Measurements from ENCODE around the gene TRPM3. TPM values are rescaled to one million over a fixed set of nuclear protein-coding genes. Genes with fewer than 3 reads are reported as not detected.

The TRPM3 gene
- polyA plus RNA-seq, 2 of the 4 experiments (the other 2 are of a cell fraction) = not detected

DNA sequence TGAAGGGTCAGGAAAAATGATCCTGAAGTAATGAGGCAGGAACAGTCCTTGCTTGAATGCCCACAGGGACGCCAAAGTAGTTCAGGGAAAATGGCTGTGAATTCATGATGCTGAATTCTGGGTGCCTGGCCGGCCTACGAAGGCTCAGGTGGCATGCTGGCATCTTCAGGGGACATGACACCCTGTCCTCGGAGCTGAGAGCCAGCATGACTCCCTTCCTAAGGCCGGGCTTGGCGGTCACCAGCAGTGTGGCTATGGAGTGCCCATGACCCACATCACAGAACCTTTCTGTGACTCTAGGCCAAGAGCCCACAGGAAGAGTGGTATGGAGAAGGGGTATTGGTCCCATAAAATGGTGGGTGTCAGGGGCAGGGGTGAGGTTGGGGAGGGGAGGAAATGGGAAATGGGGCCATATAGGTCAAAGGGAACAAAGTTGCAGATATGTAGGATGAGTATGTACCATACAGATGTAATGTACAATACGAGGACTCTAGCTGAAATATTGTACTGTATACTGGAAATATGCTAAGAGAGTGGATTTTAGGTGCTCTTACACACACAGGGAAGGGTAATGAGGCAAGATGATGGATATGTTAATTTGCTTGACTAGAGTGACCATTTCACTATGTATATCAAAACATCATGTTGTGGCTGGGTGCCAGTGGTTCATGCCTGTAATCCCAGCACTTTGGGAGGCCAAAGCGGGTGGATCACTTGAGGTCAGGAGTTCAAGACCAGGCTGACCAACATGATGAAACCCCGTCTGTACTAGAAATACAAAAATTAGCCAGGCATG is 504.2 kb downstream of the TRPM3 start:
- Histone ChIP-seq H3K4me1 (no peaks in the 10 kb centered on the region), H3K4me3 (no peak overlapping the region), H3K9me3 (no peaks in the 10 kb centered on the region), H3K4me2 (no peak overlapping the region), H3K27ac (no peak overlapping the region)
- TF ChIP-seq ZC3H11A (IDR thresholded peaks at IDR 0.05) = no peak
- no peak for TF ChIP-seq RNF2 (IDR thresholded peaks at IDR 0.05; ENCODE audit: borderline replicate concordance, low read depth)
- TF ChIP-seq, protein P1, sequence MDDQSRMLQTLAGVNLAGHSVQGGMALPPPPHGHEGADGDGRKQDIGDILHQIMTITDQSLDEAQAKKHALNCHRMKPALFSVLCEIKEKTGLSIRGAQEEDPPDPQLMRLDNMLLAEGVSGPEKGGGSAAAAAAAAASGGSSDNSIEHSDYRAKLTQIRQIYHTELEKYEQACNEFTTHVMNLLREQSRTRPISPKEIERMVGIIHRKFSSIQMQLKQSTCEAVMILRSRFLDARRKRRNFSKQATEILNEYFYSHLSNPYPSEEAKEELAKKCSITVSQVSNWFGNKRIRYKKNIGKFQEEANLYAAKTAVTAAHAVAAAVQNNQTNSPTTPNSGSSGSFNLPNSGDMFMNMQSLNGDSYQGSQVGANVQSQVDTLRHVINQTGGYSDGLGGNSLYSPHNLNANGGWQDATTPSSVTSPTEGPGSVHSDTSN (IDR thresholded peaks at IDR 0.05) = no peak
- no peak for TF ChIP-seq ZNF302 (CRISPR knock-in tag; IDR thresholded peaks at IDR 0.05)
- no peak for TF ChIP-seq CEBPB (IDR thresholded peaks at IDR 0.05)
- no peak for TF ChIP-seq MAZ (IDR thresholded peaks at IDR 0.05; ENCODE audit: borderline replicate concordance, low read depth, low read length)
- TF ChIP-seq, protein P2, sequence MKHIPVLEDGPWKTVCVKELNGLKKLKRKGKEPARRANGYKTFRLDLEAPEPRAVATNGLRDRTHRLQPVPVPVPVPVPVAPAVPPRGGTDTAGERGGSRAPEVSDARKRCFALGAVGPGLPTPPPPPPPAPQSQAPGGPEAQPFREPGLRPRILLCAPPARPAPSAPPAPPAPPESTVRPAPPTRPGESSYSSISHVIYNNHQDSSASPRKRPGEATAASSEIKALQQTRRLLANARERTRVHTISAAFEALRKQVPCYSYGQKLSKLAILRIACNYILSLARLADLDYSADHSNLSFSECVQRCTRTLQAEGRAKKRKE (CRISPR knock-in tag; IDR thresholded peaks at IDR 0.05; ENCODE audit: low read depth) = no peak
- TF ChIP-seq BHLHE40 (IDR thresholded peaks at IDR 0.05; ENCODE audit: low read depth, low read length) = no peak
- TF ChIP-seq, protein P3, sequence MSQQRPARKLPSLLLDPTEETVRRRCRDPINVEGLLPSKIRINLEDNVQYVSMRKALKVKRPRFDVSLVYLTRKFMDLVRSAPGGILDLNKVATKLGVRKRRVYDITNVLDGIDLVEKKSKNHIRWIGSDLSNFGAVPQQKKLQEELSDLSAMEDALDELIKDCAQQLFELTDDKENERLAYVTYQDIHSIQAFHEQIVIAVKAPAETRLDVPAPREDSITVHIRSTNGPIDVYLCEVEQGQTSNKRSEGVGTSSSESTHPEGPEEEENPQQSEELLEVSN (IDR thresholded peaks at IDR 0.05; ENCODE audit: borderline replicate concordance, low read depth) = no peak
- ChIA-PET POLR2A (no interaction called here), CTCF (no interaction called here)
- no peak for DNase-seq (ENCODE audit: low read depth in 1 of 2, low spot score in 1 of 2)
- ATAC-seq = no peak
- 31% methylated on average over 9 of the region's 9 CpGs for WGBS (ENCODE audit: missing lambda C conversion rate)
- FAIRE-seq = no peak

DNA sequence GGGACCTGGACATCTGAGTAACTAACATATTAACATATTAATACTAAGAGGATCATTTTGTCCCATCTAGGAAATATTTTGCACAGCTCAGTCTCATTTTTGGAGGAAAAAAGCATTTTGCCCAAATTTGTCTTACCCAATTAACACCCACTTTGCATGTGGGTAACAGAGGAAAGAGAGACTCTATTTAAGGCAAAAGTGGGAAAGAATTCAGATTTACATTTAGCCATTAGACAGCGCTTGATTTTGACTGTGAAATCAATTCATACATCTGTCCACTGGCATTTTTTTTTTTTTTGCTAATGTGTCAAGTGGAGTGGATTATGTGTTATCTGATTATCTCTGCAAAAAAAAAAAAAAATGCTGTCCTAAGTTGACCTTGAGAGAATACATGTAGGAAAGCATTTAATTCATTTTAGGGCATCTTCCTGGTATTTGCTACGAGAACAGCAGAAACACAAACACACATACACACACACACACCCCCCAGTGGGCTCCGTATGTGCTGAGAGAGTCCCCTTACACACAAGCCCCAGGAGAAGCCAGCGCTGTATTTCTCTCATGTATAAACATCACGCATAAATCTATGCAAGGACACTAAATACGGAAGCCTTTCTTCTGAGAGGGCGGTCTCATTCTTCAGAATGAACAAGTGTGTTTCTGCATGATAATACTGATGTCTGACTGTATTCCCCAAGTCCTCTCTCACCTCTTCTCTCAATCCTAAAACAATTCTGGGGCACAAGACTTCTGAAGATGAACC is 505.0 kb downstream of the TRPM3 start:
- POLR2A ChIA-PET = no interaction called here
- CTCF ChIA-PET = interaction anchor here (0.7 to 4.6 kb wide), 3 partner anchors 14 to 24 kb away, joined by 3 to 26 read pairs (median 3); no protein-coding TSS in a partner anchor
- DNase-seq (ENCODE audit: low read depth in 1 of 2, low spot score in 1 of 2) = no peak
- 52% methylated on average over 7 of the region's 7 CpGs for WGBS (ENCODE audit: missing lambda C conversion rate)
- Histone ChIP-seq H3K4me1 (no peaks in the 10 kb centered on the region), H3K4me3 (no peak overlapping the region), H3K4me2 (no peak overlapping the region), H3K9me3 (no peaks in the 10 kb centered on the region), H3K27ac (no peak overlapping the region)
- no peak for ATAC-seq
- no peak for TF ChIP-seq TFCP2L1 (CRISPR knock-in tag; IDR thresholded peaks at IDR 0.05)
- TF ChIP-seq SMC3 (IDR thresholded peaks at IDR 0.05) = no peak
- TF ChIP-seq, protein P4, sequence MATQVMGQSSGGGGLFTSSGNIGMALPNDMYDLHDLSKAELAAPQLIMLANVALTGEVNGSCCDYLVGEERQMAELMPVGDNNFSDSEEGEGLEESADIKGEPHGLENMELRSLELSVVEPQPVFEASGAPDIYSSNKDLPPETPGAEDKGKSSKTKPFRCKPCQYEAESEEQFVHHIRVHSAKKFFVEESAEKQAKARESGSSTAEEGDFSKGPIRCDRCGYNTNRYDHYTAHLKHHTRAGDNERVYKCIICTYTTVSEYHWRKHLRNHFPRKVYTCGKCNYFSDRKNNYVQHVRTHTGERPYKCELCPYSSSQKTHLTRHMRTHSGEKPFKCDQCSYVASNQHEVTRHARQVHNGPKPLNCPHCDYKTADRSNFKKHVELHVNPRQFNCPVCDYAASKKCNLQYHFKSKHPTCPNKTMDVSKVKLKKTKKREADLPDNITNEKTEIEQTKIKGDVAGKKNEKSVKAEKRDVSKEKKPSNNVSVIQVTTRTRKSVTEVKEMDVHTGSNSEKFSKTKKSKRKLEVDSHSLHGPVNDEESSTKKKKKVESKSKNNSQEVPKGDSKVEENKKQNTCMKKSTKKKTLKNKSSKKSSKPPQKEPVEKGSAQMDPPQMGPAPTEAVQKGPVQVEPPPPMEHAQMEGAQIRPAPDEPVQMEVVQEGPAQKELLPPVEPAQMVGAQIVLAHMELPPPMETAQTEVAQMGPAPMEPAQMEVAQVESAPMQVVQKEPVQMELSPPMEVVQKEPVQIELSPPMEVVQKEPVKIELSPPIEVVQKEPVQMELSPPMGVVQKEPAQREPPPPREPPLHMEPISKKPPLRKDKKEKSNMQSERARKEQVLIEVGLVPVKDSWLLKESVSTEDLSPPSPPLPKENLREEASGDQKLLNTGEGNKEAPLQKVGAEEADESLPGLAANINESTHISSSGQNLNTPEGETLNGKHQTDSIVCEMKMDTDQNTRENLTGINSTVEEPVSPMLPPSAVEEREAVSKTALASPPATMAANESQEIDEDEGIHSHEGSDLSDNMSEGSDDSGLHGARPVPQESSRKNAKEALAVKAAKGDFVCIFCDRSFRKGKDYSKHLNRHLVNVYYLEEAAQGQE (IDR thresholded peaks at IDR 0.05) = no peak
- no peak for TF ChIP-seq NR3C1 (IDR thresholded peaks at IDR 0.05)
- TF ChIP-seq, protein P5, sequence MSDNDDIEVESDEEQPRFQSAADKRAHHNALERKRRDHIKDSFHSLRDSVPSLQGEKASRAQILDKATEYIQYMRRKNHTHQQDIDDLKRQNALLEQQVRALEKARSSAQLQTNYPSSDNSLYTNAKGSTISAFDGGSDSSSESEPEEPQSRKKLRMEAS (IDR thresholded peaks at IDR 0.05) = no peak
- no peak for TF ChIP-seq POLR2A (IDR thresholded peaks at IDR 0.05; ENCODE audit: low read length)
- no peak for TF ChIP-seq GATA3 (IDR thresholded peaks at IDR 0.05; ENCODE audit: borderline replicate concordance)
- no peak for TF ChIP-seq NPAS2 (CRISPR knock-in tag; IDR thresholded peaks at IDR 0.05; ENCODE audit: borderline replicate concordance)
- TF ChIP-seq KDM5A (IDR thresholded peaks at IDR 0.05) = no peak
- TF ChIP-seq EP300 (IDR thresholded peaks at IDR 0.05) = no peak
- no peak for TF ChIP-seq FOXS1 (CRISPR knock-in tag; IDR thresholded peaks at IDR 0.05)
- TF ChIP-seq JUN (IDR thresholded peaks at IDR 0.05) = no peak
- no peak for FAIRE-seq

All from A549 (cell line).